SH-SY5Y (cell line): ENCODE data around the gene HSPB7.

ENCODE experiments used
- GATA2 ChIP-seq: IDR thresholded peaks from 2 replicates; pipeline ENCODE4 v1.6.1; 2011; ENCODE audit warnings: mild to moderate bottlenecking, low read depth, low read length
- GATA3 ChIP-seq: IDR thresholded peaks from 2 replicates; pipeline ENCODE4 v1.6.1; 2011; ENCODE audit warnings: low read depth, mild to moderate bottlenecking, low read length, moderate library complexity

GRCh38 chr1:15983275-15983674, 34.6 kb downstream of the HSPB7 start:
- no peak for TF ChIP-seq GATA2
- no peak for TF ChIP-seq GATA3
